Measurements from ENCODE around the gene GGA2. TPM values are rescaled to one million over a fixed set of nuclear protein-coding genes. Genes with fewer than 3 reads are reported as not detected.
A peak's percentile ranks its signal among the peaks of the same experiment; 100 is the strongest.
"Not testable (repeated sequence)": the region's sequence is repeated elsewhere in the genome, so short reads cannot be mapped to it uniquely, and the experiment has no call there.

The GGA2 gene
- total RNA-seq, 1 donor from 2014 or later = 12.4 TPM

DNA sequence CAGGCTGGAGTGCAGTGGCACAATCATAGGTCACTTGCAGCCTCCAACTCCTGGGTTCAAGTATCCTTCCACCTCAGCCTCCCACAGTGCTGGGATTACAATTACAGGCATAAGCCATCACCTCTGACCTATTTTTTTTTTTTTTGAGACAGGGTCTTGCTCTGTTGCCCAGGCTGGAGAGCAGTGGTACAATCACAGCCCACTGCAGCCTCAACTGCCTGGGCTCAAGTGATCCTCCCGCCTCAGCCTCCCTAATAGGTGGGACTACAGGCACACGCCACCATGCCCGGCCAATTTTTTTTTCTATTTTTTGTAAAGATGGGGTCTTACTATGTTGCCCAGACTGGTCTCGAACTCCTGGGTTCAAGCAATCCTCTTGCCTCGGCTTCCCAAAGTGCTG lies 5.6 kb upstream of the GGA2 start:
- no peak for FAIRE-seq
- H3K4me3 ChIP-seq (ENCODE audit: low read depth, low read length) = no peak overlapping the region
- no peaks in the 10 kb centered on the region for H3K36me3 ChIP-seq (ENCODE audit: control insufficient read depth, insufficient read depth, low read length)
- no peak for TF ChIP-seq CTCF (IDR thresholded peaks at IDR 0.05; ENCODE audit: insufficient read depth, low read length, severe bottlenecking)
- no peaks in the 10 kb centered on the region for H3K27me3 ChIP-seq (ENCODE audit: control insufficient read depth, insufficient read depth, low read length)
- DNase-seq (ENCODE audit: low read depth) = no peak

GRCh38 chr16:23514381-23515152 lies 4.3 kb upstream of the GGA2 start:
- H3K27me3 ChIP-seq (ENCODE audit: control insufficient read depth, insufficient read depth, low read length) = no peaks in the 10 kb centered on the region
- H3K4me3 ChIP-seq (ENCODE audit: low read depth, low read length) = no peak overlapping the region
- no peak for DNase-seq (ENCODE audit: low read depth)
- FAIRE-seq = no peak
- no peaks in the 10 kb centered on the region for H3K36me3 ChIP-seq (ENCODE audit: control insufficient read depth, insufficient read depth, low read length)
- TF ChIP-seq CTCF (IDR thresholded peaks at IDR 0.05; ENCODE audit: insufficient read depth, low read length, severe bottlenecking) = no peak

DNA sequence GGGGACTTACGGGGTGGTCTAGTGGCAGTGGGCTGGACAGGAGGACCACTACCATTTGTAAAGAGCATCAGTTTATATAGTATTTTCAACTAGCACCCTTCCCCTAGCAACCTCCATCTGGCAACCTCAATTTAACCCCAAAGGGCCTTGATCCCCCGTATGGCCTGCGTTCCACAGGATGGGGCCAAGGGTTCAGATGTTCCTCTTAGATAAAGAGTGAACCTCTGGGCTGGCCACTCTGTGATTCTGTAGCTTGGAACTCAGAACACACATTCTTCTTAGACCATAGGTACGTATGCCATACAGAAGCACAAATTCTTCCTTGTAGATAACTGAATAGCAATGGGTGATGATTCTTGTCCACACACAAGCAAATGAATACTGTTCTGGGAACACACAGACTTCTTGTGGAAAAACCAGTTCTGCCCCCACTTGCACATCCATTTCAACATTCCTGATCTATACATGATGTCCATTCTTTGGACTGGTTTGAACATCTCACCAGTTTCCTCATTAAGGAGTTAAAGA lies 1.9 kb upstream of the GGA2 start:
- Histone ChIP-seq H3K36me3 (ENCODE audit: control insufficient read depth, insufficient read depth, low read length) (no peaks in the 10 kb centered on the region), H3K27me3 (ENCODE audit: control insufficient read depth, insufficient read depth, low read length) (no peaks in the 10 kb centered on the region), H3K4me3 (ENCODE audit: low read depth, low read length) (no peak overlapping the region)
- TF ChIP-seq CTCF (IDR thresholded peaks at IDR 0.05; ENCODE audit: insufficient read depth, low read length, severe bottlenecking) = no peak
- DNase-seq (ENCODE audit: low read depth) (no peak), FAIRE-seq (no peak)

DNA sequence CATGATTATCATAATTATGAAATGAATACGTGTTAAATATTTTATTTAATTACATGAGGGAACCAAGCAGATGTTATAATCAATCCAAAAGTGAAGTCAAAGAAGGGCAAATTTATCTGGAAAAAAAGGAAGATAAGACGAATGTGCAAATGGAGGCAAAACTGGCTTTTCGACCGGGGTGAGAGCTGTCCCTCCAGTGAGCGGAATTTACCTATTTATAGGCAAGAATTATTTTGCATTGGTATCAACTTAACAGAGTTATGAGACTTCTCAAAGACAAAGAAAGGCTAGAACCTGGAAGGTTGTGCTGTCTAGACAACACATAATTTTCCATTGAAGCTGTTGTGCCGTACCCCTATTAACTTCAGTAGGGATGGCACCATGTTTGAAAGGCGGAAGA lies 1.4 kb upstream of the GGA2 start:
- no peak for DNase-seq (ENCODE audit: low read depth)
- no peaks in the 10 kb centered on the region for H3K27me3 ChIP-seq (ENCODE audit: control insufficient read depth, insufficient read depth, low read length)
- FAIRE-seq = no peak
- H3K36me3 ChIP-seq (ENCODE audit: control insufficient read depth, insufficient read depth, low read length) = no peaks in the 10 kb centered on the region
- TF ChIP-seq CTCF (IDR thresholded peaks at IDR 0.05; ENCODE audit: insufficient read depth, low read length, severe bottlenecking) = no peak
- no peak overlapping the region for H3K4me3 ChIP-seq (ENCODE audit: low read depth, low read length)

- peak overlapping the region; percentile 61 for H3K4me3 ChIP-seq (ENCODE audit: low read depth, low read length)
- FAIRE-seq; DNase-seq (ENCODE audit: low read depth); H3K36me3 ChIP-seq (ENCODE audit: control insufficient read depth, insufficient read depth, low read length); H3K27me3 ChIP-seq (ENCODE audit: control insufficient read depth, insufficient read depth, low read length): not testable (repeated sequence)
Observed at GRCh38 chr16:23510915-23511270, 599 bp upstream of the GGA2 start.

GRCh38 chr16:23509782-23510163 lies 521 bp downstream of the GGA2 start:
- Histone ChIP-seq H3K27me3 (ENCODE audit: control insufficient read depth, insufficient read depth, low read length) (no peaks in the 10 kb centered on the region), H3K4me3 (ENCODE audit: low read depth, low read length) (peak overlapping the region; percentile 61), H3K36me3 (ENCODE audit: control insufficient read depth, insufficient read depth, low read length) (peaks cover 1% of the 10 kb centered on the region)
- FAIRE-seq = no peak
- no peak for DNase-seq (ENCODE audit: low read depth)
- TF ChIP-seq CTCF (IDR thresholded peaks at IDR 0.05; ENCODE audit: insufficient read depth, low read length, severe bottlenecking) = no peak

Measured in bronchial epithelial cell (primary cell).